K562 (cell line): Measurements from ENCODE around the gene ARHGEF4. TPM values are rescaled to one million over a fixed set of nuclear protein-coding genes. Genes with fewer than 3 reads are reported as not detected.

Experiments used
- FOSL1 ChIP-seq: fragments of 200-800 bp; sonication (Bioruptor generic); conservative IDR thresholded peaks from 2 replicates; pipeline ENCODE4 v1.6.1; 2016; ENCODE audit warnings: missing genetic modification characterization, missing compliant biosample characterization
- NCOA4 ChIP-seq: fragments of 450-650 bp; IDR thresholded peaks from 2 replicates; pipeline ENCODE4 v1.6.1; 2018; ENCODE audit warnings: mild to moderate bottlenecking; ENCODE audit not compliant: partially characterized antibody
- NFIC ChIP-seq: fragments of 450-650 bp; IDR thresholded peaks from 2 replicates; pipeline ENCODE4 v1.6.1; 2017; ENCODE audit warnings: mild to moderate bottlenecking, inconsistent platforms
- POLR2H ChIP-seq: IDR thresholded peaks from 2 replicates; pipeline ENCODE4 v1.6.1; 2016; ENCODE audit warnings: missing genetic modification characterization, low read depth, mild to moderate bottlenecking, control low read depth, missing compliant biosample characterization, moderate library complexity
- RBFOX2 ChIP-seq: fragments of 200-400 bp; formaldehyde crosslinking; IDR thresholded peaks from 2 replicates; pipeline ENCODE4 v1.6.1; 2017; ENCODE audit warnings: low read depth, mild to moderate bottlenecking, low read length, moderate library complexity
- RREB1 ChIP-seq: fragments of 250-450 bp; sonication (Bioruptor Pico); IDR thresholded peaks from 2 replicates; pipeline ENCODE4 v1.4.0; 2020
- ZC3H11A ChIP-seq: IDR thresholded peaks from 2 replicates; pipeline ENCODE4 v1.6.1; 2012; ENCODE audit warnings: low read depth, low read length, improper control_type of control experiment
- ZNF395 ChIP-seq: fragments of 200-800 bp; sonication (Bioruptor generic); IDR thresholded peaks from 2 replicates; pipeline ENCODE4 v1.6.1; 2017; ENCODE audit warnings: missing genetic modification characterization, missing compliant biosample characterization
- polyA plus RNA-seq, 8 experiments: library from polyadenylated mRNA; depleted of rRNA in 4 of 8; stranded (reverse) in 5 of 8; unstranded in 3 of 8; fragments of >200 nt; fragmentation: Nextera tagmentation in 2 of 8; fragmentation: Illumina TruSeq in 1 of 8; extraction: Ambion mirVana in 2 of 8; extraction: Trizol in 1 of 8; gene quantifications; 2 replicates each; pipeline versions ENCODE4 v1.2.1 to v1.2.3, GENCODE V29; 2011 to 2014; ENCODE audit warnings: inconsistent platforms in 1 of 8, missing spikeins in 1 of 8
- total RNA-seq, 7 experiments: library from RNA; depleted of rRNA in 6 of 7; stranded (reverse); fragments of >200 nt in 6 of 7; fragmentation: Illumina TruSeq in 2 of 7; extraction: Trizol in 2 of 7; gene quantifications; 2 replicates each; pipeline versions ENCODE4 v1.2.1 to v1.2.3, GENCODE V29; 2011 to 2021; ENCODE audit warnings: low replicate concordance in 1 of 7
- TF ChIP-seq, protein P1 (sequence below): fragments of 450-650 bp; IDR thresholded peaks from 2 replicates; pipeline ENCODE4 v1.6.1; 2016; ENCODE audit warnings: borderline replicate concordance
- TF ChIP-seq, protein P2 (sequence below): sonication (generic); formaldehyde crosslinking; IDR thresholded peaks from 2 replicates; pipeline ENCODE4 v1.8.0; 2023; ENCODE audit warnings: mild to moderate bottlenecking, missing genetic modification reagents

Gene ARHGEF4
- total and polyA plus RNA-seq, 9 of the 15 experiments (the other 6 are each of a cell fraction or from before 2014, with no cell fraction given): not detected

DNA sequence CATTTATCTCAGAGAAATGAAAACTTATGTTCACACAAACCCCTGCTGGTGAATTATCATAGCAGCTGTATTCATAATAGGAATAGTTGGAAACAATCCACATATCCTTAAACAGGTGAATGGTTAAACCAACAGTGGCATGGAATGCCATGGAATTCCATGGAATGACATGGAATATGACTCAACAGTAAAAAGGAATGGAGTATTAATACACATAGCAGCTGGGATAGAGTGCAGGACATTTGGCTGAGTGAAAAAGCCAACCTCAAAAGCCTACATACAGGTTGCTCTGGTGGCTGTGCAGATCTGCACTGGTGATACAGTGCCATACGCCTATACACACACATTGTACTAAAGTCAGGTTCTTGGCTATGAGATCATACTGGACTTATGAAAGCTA, 187.0 kb downstream of the ARHGEF4 start (continued):
- TF ChIP-seq RREB1 (CRISPR knock-in tag) (no peak), NFIC (no peak), POLR2H (tag) (no peak), NCOA4 (no peak), ZC3H11A (no peak), RBFOX2 (no peak), ZNF395 (no peak), FOSL1 (tag) (no peak)
- TF ChIP-seq, protein P1, sequence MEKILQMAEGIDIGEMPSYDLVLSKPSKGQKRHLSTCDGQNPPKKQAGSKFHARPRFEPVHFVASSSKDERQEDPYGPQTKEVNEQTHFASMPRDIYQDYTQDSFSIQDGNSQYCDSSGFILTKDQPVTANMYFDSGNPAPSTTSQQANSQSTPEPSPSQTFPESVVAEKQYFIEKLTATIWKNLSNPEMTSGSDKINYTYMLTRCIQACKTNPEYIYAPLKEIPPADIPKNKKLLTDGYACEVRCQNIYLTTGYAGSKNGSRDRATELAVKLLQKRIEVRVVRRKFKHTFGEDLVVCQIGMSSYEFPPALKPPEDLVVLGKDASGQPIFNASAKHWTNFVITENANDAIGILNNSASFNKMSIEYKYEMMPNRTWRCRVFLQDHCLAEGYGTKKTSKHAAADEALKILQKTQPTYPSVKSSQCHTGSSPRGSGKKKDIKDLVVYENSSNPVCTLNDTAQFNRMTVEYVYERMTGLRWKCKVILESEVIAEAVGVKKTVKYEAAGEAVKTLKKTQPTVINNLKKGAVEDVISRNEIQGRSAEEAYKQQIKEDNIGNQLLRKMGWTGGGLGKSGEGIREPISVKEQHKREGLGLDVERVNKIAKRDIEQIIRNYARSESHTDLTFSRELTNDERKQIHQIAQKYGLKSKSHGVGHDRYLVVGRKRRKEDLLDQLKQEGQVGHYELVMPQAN: no peak
- TF ChIP-seq, protein P2, sequence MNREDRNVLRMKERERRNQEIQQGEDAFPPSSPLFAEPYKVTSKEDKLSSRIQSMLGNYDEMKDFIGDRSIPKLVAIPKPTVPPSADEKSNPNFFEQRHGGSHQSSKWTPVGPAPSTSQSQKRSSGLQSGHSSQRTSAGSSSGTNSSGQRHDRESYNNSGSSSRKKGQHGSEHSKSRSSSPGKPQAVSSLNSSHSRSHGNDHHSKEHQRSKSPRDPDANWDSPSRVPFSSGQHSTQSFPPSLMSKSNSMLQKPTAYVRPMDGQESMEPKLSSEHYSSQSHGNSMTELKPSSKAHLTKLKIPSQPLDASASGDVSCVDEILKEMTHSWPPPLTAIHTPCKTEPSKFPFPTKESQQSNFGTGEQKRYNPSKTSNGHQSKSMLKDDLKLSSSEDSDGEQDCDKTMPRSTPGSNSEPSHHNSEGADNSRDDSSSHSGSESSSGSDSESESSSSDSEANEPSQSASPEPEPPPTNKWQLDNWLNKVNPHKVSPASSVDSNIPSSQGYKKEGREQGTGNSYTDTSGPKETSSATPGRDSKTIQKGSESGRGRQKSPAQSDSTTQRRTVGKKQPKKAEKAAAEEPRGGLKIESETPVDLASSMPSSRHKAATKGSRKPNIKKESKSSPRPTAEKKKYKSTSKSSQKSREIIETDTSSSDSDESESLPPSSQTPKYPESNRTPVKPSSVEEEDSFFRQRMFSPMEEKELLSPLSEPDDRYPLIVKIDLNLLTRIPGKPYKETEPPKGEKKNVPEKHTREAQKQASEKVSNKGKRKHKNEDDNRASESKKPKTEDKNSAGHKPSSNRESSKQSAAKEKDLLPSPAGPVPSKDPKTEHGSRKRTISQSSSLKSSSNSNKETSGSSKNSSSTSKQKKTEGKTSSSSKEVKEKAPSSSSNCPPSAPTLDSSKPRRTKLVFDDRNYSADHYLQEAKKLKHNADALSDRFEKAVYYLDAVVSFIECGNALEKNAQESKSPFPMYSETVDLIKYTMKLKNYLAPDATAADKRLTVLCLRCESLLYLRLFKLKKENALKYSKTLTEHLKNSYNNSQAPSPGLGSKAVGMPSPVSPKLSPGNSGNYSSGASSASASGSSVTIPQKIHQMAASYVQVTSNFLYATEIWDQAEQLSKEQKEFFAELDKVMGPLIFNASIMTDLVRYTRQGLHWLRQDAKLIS (CRISPR knock-in tag): no peak
